CD1c-positive myeloid dendritic cell (primary cell): ENCODE results near the gene CAPN10.

Experiments
- DNase-seq: peaks from one replicate; pipeline ENCODE4 v3.0.0-alpha.2; 2016; ENCODE audit errors: extremely low spot score

Gene CAPN10

GRCh38 chr2:240589375-240589774 is 2.8 kb downstream of the CAPN10 start:
- no peak for DNase-seq

- no peak for DNase-seq
These were observed 3.5 kb downstream of the CAPN10 start for GRCh38 chr2:240589850-240590525.

- no peak for DNase-seq
These were observed 4.2 kb downstream of the CAPN10 start for GRCh38 chr2:240590681-240591111.

- DNase-seq, result no peak
These were observed 4.7 kb downstream of the CAPN10 start for GRCh38 chr2:240591226-240591625.

- DNase-seq, result no peak
These were observed 5.2 kb downstream of the CAPN10 start for GRCh38 chr2:240591784-240592183.

GRCh38 chr2:240593026-240593702 is 6.6 kb downstream of the CAPN10 start:
- no peak for DNase-seq

GRCh38 chr2:240593703-240594451 is 7.3 kb downstream of the CAPN10 start:
- DNase-seq, result no peak

GRCh38 chr2:240594511-240595380 is 8.2 kb downstream of the CAPN10 start:
- no peak for DNase-seq

GRCh38 chr2:240595381-240596079 is 9.0 kb downstream of the CAPN10 start:
- peak; percentile 49 for DNase-seq

- no peak for DNase-seq
These were observed 9.5 kb downstream of the CAPN10 start for GRCh38 chr2:240596080-240596460.

GRCh38 chr2:240596491-240596931 is 10.0 kb downstream of the CAPN10 start:
- DNase-seq, result no peak

GRCh38 chr2:240597054-240597418 is 10.5 kb downstream of the CAPN10 start:
- DNase-seq, result no peak

- DNase-seq, result no peak
These were observed 11.1 kb downstream of the CAPN10 start for GRCh38 chr2:240597419-240598181.

GRCh38 chr2:240598311-240598911 is 11.9 kb downstream of the CAPN10 start:
- no peak for DNase-seq

- DNase-seq, result no peak
These were observed 12.6 kb downstream of the CAPN10 start for GRCh38 chr2:240599141-240599583.

- no peak for DNase-seq
These were observed 14.0 kb downstream of the CAPN10 start for GRCh38 chr2:240600451-240600961.

- DNase-seq, result no peak
These were observed 14.7 kb downstream of the CAPN10 start for GRCh38 chr2:240601061-240601830.

GRCh38 chr2:240601831-240602160 is 15.3 kb downstream of the CAPN10 start:
- DNase-seq, result no peak
